Vagina (tissue), 2 donors: ENCODE data around the gene SLC46A3.

Source experiments
- CTCF ChIP-seq, 3 experiments: fragments of 450-650 bp in 2 of 3; fragments of 200-600 bp in 1 of 3; sonication (generic) in 1 of 3; IDR thresholded peaks; one replicate each; pipeline ENCODE4 v1.5.1; 2017 to 2019; ENCODE audit warnings: antibody characterized with exemption in 3 of 3, mild to moderate bottlenecking in 2 of 3, moderate library complexity in 2 of 3
- POLR2A ChIP-seq, 2 donors: fragments of 450-650 bp; IDR thresholded peaks; one replicate each; pipeline ENCODE4 v1.6.1; 2017; ENCODE audit warnings: antibody characterized with exemption in 2 of 2, mild to moderate bottlenecking in 2 of 2, moderate library complexity in 2 of 2

GRCh38 chr13:28655561-28655960, 63.2 kb downstream of the SLC46A3 start:
- no peak for TF ChIP-seq CTCF (IDR thresholded peaks at IDR 0.05)
- no peak for TF ChIP-seq POLR2A (IDR thresholded peaks at IDR 0.05)
